ENCODE measurements around the gene MMP14.

- TF ChIP-seq CTCF (conservative IDR thresholded peaks at IDR 0.05; ENCODE audit: low read depth in 2 of 2) (no peak), EZH2phosphoT487 (IDR thresholded peaks at IDR 0.05; ENCODE audit: unreplicated experiment) (no peak), EZH2 (IDR thresholded peaks at IDR 0.05; ENCODE audit: low read depth, unreplicated experiment) (no peak), POLR2AphosphoS5 (IDR thresholded peaks at IDR 0.05; ENCODE audit: low read depth) (peak; percentile 41; the same call in 1 of the 2 replicates), CREB1 (CRISPR knock-in tag; IDR thresholded peaks at IDR 0.05; ENCODE audit: low read depth) (peak; percentile 78), REST (IDR thresholded peaks at IDR 0.05; ENCODE audit: unreplicated experiment) (no peak), STAT1 (IDR thresholded peaks at IDR 0.05; ENCODE audit: unreplicated experiment) (no peak)
These were observed 46.3 kb downstream of the MMP14 start for GRCh38 chr14:22882529-22883172.

All from GM23338 (cell line).